ENCODE measurements around the gene SFI1. TPM values are rescaled to one million over a fixed set of nuclear protein-coding genes. Genes with fewer than 3 reads are reported as not detected.

SFI1 gene
- total RNA-seq, 1 donor from 2014 or later: 38.0 TPM

DNA sequence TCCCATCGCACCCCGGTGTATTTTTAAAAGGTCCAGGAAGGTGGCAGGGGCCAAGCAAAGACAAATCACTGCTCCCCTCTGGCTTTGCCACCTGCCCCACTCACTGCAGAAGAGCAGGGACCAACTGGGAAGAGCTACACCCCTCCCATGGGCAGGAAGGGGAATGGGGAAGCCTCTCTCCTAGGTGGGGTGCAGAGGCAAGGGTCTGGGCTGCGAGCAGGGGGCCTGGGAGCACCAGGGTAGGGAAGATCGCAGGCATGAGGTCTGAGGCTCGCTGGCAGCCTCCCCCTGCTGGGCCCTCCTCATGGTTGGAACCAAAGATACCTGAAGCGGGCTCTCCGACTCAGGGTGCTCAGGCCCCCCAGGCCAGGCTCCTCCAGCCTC is 128.9 kb downstream of the SFI1 start:
- intact Hi-C loops (cut with DNase I): no loop called here
- Histone ChIP-seq H3K27me3 (no peaks in the 10 kb centered on the region), H3K4me3 (no peak overlapping the region), H3K36me3 (peaks cover 19% of the 10 kb centered on the region), H3K27ac (no peak overlapping the region), H3K9me3 (no peaks in the 10 kb centered on the region), H3K4me1 (peaks cover 40% of the 10 kb centered on the region)
- ATAC-seq (no peak), DNase-seq (no peak)
- TF ChIP-seq, protein P1, sequence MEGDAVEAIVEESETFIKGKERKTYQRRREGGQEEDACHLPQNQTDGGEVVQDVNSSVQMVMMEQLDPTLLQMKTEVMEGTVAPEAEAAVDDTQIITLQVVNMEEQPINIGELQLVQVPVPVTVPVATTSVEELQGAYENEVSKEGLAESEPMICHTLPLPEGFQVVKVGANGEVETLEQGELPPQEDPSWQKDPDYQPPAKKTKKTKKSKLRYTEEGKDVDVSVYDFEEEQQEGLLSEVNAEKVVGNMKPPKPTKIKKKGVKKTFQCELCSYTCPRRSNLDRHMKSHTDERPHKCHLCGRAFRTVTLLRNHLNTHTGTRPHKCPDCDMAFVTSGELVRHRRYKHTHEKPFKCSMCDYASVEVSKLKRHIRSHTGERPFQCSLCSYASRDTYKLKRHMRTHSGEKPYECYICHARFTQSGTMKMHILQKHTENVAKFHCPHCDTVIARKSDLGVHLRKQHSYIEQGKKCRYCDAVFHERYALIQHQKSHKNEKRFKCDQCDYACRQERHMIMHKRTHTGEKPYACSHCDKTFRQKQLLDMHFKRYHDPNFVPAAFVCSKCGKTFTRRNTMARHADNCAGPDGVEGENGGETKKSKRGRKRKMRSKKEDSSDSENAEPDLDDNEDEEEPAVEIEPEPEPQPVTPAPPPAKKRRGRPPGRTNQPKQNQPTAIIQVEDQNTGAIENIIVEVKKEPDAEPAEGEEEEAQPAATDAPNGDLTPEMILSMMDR (IDR thresholded peaks at IDR 0.05): no peak

DNA sequence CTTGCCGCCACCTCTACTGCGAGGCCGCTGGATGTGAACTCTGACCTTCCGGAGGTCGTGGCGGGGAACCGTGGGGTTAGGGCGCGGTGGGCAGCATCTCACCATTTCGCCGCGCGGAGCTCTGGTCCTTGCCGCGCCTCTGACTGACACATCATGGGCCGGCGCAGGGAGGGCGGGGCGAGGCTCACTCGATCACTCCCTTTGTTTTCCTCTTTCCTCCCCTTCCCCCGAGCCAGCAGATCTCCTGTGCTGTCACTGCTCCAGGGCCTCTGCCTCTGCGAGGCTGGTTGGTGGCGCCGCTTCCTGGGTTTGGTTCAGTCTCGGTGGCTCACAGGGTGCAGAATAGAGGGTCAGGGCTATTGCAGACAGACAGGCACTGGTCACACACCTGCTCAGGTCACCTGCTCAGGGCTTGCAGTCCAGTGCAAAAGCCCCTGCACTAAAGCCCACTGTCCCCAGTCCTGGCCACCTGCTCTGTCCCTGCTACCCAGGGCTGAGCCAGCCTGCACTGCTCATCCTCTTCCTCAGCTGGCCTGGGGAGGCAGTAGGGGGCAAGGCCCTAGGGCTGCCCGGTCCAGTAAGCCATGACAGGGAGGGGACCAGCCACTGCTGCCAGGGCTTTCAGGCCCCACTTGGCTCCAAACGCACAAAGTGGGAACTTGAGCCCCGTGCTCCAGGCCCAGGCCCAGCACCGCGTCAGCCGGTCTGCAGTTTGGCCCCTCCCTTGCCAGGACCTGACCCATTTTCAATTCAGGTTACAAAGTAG is 129.5 kb downstream of the SFI1 start:
- Histone ChIP-seq H3K27ac (peak overlapping the region; percentile 66), H3K36me3 (peaks cover 14% of the 10 kb centered on the region), H3K9me3 (no peaks in the 10 kb centered on the region), H3K4me3 (no peak overlapping the region), H3K27me3 (no peaks in the 10 kb centered on the region), H3K4me1 (peaks cover 41% of the 10 kb centered on the region)
- intact Hi-C loops (cut with DNase I): no loop called here
- ATAC-seq: no peak
- TF ChIP-seq, protein P1 (IDR thresholded peaks at IDR 0.05): no peak
- no peak for DNase-seq

DNA sequence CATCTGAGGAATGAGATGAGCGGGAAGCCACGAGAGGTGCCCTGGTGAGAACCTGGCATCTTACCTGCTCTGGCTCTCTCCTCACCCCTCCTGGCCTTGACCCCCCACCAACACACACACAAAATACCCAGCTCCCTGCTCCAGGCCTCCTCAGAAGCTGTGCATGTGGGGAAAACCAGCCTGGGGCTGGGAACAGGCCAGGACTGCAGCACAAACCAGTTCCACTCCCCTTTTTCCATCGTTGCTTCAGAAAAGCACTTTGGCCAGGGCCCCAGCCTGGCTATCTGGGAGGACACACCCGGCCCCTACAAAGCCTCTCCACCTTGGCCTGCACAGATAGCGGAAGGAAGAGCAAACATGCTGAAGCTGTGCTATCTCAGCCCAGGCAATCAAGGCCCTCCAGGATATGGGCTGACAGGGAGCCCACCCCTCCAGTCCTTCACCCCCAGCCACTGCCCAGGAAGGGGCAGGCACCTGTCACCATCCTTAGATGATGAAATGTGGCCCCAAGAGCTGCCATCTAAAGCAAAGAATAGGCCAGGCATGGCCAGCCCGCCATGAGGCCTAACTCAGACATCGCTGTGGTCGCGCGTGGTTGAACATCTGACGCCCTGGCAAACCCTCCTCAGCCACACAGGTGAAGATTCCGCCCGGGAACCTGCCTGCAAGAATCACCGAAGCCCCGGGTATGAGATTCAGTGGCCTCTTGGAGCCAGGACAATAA is 130.3 kb downstream of the SFI1 start:
- H3K36me3 ChIP-seq: peaks cover 6% of the 10 kb centered on the region
- no peak overlapping the region for H3K4me3 ChIP-seq
- no peaks in the 10 kb centered on the region for H3K27me3 ChIP-seq
- TF ChIP-seq, protein P1 (IDR thresholded peaks at IDR 0.05): no peak
- H3K4me1 ChIP-seq: peaks cover 48% of the 10 kb centered on the region
- ATAC-seq (no peak), DNase-seq (no peak)
- no peaks in the 10 kb centered on the region for H3K9me3 ChIP-seq
- peak overlapping the region; percentile 66 for H3K27ac ChIP-seq
- intact Hi-C loops (cut with DNase I): no loop called here

DNA sequence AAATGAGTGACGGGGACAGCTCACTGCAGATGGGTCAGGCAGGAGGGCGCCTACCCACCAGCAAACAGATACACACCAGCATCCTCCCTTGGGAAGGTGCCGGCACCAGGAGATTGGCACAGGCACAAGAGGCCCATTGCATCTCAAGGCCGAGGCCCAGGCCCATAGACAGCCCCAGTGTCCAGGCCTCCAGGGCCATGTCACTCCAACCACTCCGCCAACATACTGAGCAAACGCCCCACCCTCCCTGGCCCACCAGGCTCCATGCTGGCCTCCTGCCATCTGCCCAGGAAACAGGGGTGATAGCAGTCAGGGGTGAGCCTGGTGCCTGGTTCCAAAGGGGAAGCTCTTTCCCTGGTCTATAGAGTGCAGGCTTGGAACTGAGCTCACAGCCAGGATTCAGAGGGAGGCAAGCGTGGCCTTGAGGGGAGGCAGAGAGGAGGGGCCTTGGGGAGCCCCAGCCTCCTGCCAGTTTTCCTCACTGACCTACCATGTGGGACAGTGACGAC is 130.9 kb downstream of the SFI1 start:
- Histone ChIP-seq H3K27ac (peak overlapping the region; percentile 66), H3K36me3 (no peaks in the 10 kb centered on the region), H3K9me3 (no peaks in the 10 kb centered on the region), H3K4me1 (peaks cover 49% of the 10 kb centered on the region), H3K27me3 (no peaks in the 10 kb centered on the region), H3K4me3 (no peak overlapping the region)
- DNase-seq: no peak
- no peak for ATAC-seq
- TF ChIP-seq, protein P1 (IDR thresholded peaks at IDR 0.05): no peak
- intact Hi-C loops (cut with DNase I): no loop called here

DNA sequence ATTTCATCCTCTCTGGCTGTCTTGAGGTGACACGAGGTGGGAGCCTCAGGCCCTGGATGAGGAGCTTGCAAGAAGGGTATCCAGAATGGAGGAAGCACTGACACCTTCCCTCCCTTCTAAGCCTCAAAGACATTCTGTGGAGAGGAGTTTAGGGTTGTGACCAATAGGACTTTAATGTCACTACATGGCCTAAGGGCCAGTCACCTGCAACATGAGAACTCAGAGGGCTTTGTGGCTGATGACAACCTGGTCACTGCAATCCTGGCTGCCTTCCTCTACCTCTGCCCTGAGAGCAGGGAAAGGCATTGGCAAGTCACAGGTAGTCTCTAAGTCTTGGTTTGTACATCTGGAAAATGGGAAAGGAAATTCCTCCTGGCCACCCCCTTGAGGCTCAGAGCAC is 132.0 kb downstream of the SFI1 start:
- no peak overlapping the region for H3K4me3 ChIP-seq
- TF ChIP-seq, protein P1 (IDR thresholded peaks at IDR 0.05): no peak
- H3K27ac ChIP-seq: peak overlapping the region; percentile 66
- H3K36me3 ChIP-seq: no peaks in the 10 kb centered on the region
- no peak for DNase-seq
- H3K9me3 ChIP-seq: no peaks in the 10 kb centered on the region
- no peak for ATAC-seq
- H3K4me1 ChIP-seq: peaks cover 49% of the 10 kb centered on the region
- H3K27me3 ChIP-seq: no peaks in the 10 kb centered on the region
- intact Hi-C loops (cut with DNase I): no loop called here

All from upper lobe of right lung (tissue), 1 donor.